Neural progenitor cell (in vitro differentiated cells): ENCODE measurements around the gene GNB1.

ENCODE experiments used
- CTCF ChIP-seq: fragments of 200-600 bp; sonication (generic); IDR thresholded peaks from 2 replicates; pipeline ENCODE4 v1.5.1; 2017; ENCODE audit warnings: antibody characterized with exemption, mild to moderate bottlenecking
- EZH2 ChIP-seq: fragments of 200-600 bp; sonication (generic); IDR thresholded peaks from 2 replicates; pipeline ENCODE4 v1.6.1; 2017; ENCODE audit warnings: antibody characterized with exemption, mild to moderate bottlenecking, moderate library complexity

DNA sequence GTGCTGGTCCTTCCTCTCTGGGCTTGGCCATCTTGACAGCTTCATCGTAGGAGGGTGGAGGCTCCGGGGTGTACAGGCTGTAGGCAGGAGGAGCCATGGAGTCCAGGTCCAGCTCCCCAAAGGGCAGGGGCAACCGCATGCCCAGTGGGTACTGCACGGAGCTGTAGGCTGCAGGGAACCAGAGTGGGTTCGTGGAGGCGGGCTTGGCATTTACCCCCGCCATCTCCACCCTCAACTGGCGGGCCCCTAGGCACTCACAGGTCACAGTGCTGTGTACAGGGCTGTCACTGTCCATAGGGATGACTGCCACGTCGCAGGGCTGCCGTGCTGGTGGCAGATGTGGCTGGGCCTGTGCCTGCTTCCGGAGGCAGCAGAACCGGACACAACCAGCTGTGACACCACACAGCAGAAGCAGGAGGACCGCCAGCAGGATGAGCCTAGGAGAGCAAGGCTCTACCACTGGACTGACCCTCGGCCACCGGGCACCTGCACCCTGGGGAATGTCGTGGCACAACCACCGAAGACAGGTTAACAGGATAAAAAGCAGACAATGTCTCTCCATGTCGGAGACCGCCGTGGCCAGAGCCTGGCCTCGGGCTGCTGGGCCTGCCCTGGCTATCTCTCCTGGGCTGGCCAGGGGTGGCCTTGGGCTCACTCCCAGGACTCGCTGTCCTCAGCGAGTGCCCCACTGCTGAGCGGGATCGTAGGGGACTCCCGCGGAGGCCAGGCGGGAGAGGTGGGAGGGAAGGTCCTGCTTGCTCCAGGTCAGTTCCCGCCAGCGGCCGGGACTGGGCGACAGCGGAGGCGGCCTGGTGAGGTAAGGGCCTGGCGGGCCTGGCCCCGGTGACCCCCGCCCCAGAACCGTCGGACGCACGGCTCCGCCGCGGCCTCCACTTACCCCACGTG lies 27.4 kb upstream of the GNB1 start:
- TF ChIP-seq CTCF, result no peak
- TF ChIP-seq EZH2, result no peak
